Rectal smooth muscle tissue (tissue), 1 donor: ENCODE measurements around the gene CDH13.

Experiments used
- H3K27ac ChIP-seq: one replicate; pipeline ENCODE4 v1.7.0; 2013; ENCODE audit warnings: low read depth, low read length, inconsistent platforms
- H3K27me3 ChIP-seq: one replicate; pipeline ENCODE4 v1.7.0; 2013; ENCODE audit warnings: low read length; ENCODE audit not compliant: control insufficient read depth, insufficient read depth
- H3K36me3 ChIP-seq: one replicate; pipeline ENCODE4 v1.7.0; 2013; ENCODE audit warnings: low read length; ENCODE audit not compliant: control insufficient read depth, insufficient read depth
- H3K4me1 ChIP-seq: one replicate; pipeline ENCODE4 v1.7.0; 2013; ENCODE audit warnings: low read length; ENCODE audit not compliant: control insufficient read depth, insufficient read depth
- H3K4me3 ChIP-seq: one replicate; pipeline ENCODE4 v1.7.0; 2013; ENCODE audit warnings: low read length
- H3K9ac ChIP-seq: one replicate; pipeline ENCODE4 v1.7.0; 2013; ENCODE audit warnings: low read length

The CDH13 gene

GRCh38 chr16:83603723-83604570 is 977.2 kb downstream of the CDH13 start:
- Histone ChIP-seq H3K27me3 (no peaks in the 10 kb centered on the region), H3K4me1 (no peaks in the 10 kb centered on the region), H3K27ac (no peak overlapping the region), H3K4me3 (no peak overlapping the region), H3K9ac (no peak overlapping the region), H3K36me3 (no peaks in the 10 kb centered on the region)

GRCh38 chr16:83606486-83607030 is 979.8 kb downstream of the CDH13 start:
- no peaks in the 10 kb centered on the region for H3K27me3 ChIP-seq

GRCh38 chr16:83609178-83609577 is 982.4 kb downstream of the CDH13 start:
- no peak overlapping the region for H3K9ac ChIP-seq
- no peak overlapping the region for H3K27ac ChIP-seq
- H3K27me3 ChIP-seq: no peaks in the 10 kb centered on the region
- H3K36me3 ChIP-seq: no peaks in the 10 kb centered on the region
- H3K4me3 ChIP-seq: no peak overlapping the region
- no peaks in the 10 kb centered on the region for H3K4me1 ChIP-seq

More at GRCh38 chr16:83606486-83607030, 979.8 kb downstream of the CDH13 start:
- no peak overlapping the region for H3K9ac ChIP-seq
- no peaks in the 10 kb centered on the region for H3K4me1 ChIP-seq
- no peaks in the 10 kb centered on the region for H3K36me3 ChIP-seq
- no peak overlapping the region for H3K4me3 ChIP-seq
- no peak overlapping the region for H3K27ac ChIP-seq

- Histone ChIP-seq H3K36me3 (no peaks in the 10 kb centered on the region), H3K9ac (no peak overlapping the region), H3K27ac (no peak overlapping the region), H3K4me1 (no peaks in the 10 kb centered on the region), H3K4me3 (no peak overlapping the region), H3K27me3 (no peaks in the 10 kb centered on the region)
Measured at GRCh38 chr16:83615141-83615952, 988.6 kb downstream of the CDH13 start.

GRCh38 chr16:83615953-83616350 is 989.2 kb downstream of the CDH13 start:
- no peak overlapping the region for H3K27ac ChIP-seq
- H3K4me1 ChIP-seq: no peaks in the 10 kb centered on the region
- H3K9ac ChIP-seq: no peak overlapping the region
- H3K4me3 ChIP-seq: no peak overlapping the region
- H3K36me3 ChIP-seq: no peaks in the 10 kb centered on the region
- H3K27me3 ChIP-seq: no peaks in the 10 kb centered on the region

- Histone ChIP-seq H3K9ac (no peak overlapping the region), H3K27ac (no peak overlapping the region), H3K4me3 (no peak overlapping the region), H3K4me1 (no peaks in the 10 kb centered on the region), H3K27me3 (no peaks in the 10 kb centered on the region), H3K36me3 (no peaks in the 10 kb centered on the region)
Measured at GRCh38 chr16:83619381-83620150, 992.8 kb downstream of the CDH13 start.

GRCh38 chr16:83622010-83622409 is 995.2 kb downstream of the CDH13 start:
- H3K9ac ChIP-seq: no peak overlapping the region

GRCh38 chr16:83623091-83623730 is 996.4 kb downstream of the CDH13 start:
- Histone ChIP-seq H3K4me1 (no peaks in the 10 kb centered on the region), H3K9ac (no peak overlapping the region)

More at GRCh38 chr16:83622010-83622409, 995.2 kb downstream of the CDH13 start:
- Histone ChIP-seq H3K36me3 (no peaks in the 10 kb centered on the region), H3K4me3 (no peak overlapping the region), H3K27ac (no peak overlapping the region), H3K27me3 (no peaks in the 10 kb centered on the region), H3K4me1 (no peaks in the 10 kb centered on the region)

GRCh38 chr16:83623892-83624291 is 997.1 kb downstream of the CDH13 start:
- no peaks in the 10 kb centered on the region for H3K27me3 ChIP-seq

More at GRCh38 chr16:83623091-83623730, 996.4 kb downstream of the CDH13 start:
- Histone ChIP-seq H3K27me3 (no peaks in the 10 kb centered on the region), H3K27ac (no peak overlapping the region), H3K4me3 (no peak overlapping the region), H3K36me3 (no peaks in the 10 kb centered on the region)

GRCh38 chr16:83624429-83625120 is 997.8 kb downstream of the CDH13 start:
- Histone ChIP-seq H3K36me3 (no peaks in the 10 kb centered on the region), H3K4me3 (no peak overlapping the region), H3K27me3 (no peaks in the 10 kb centered on the region), H3K4me1 (no peaks in the 10 kb centered on the region), H3K27ac (no peak overlapping the region), H3K9ac (no peak overlapping the region)

More at GRCh38 chr16:83623892-83624291, 997.1 kb downstream of the CDH13 start:
- no peak overlapping the region for H3K27ac ChIP-seq
- no peak overlapping the region for H3K4me3 ChIP-seq
- no peak overlapping the region for H3K9ac ChIP-seq
- no peaks in the 10 kb centered on the region for H3K36me3 ChIP-seq
- no peaks in the 10 kb centered on the region for H3K4me1 ChIP-seq

- Histone ChIP-seq H3K9ac (no peak overlapping the region), H3K27me3 (no peaks in the 10 kb centered on the region), H3K36me3 (no peaks in the 10 kb centered on the region)
Measured at GRCh38 chr16:83626204-83626603, 999.4 kb downstream of the CDH13 start.

More at GRCh38 chr16:83626204-83626603, 999.4 kb downstream of the CDH13 start:
- no peak overlapping the region for H3K4me3 ChIP-seq
- H3K4me1 ChIP-seq: no peaks in the 10 kb centered on the region
- H3K27ac ChIP-seq: no peak overlapping the region
